Fibroblast of skin of right quadriceps (primary cell): ENCODE results near the gene ZNF454.

Experiments used
- DNase-seq: peaks from one replicate; pipeline ENCODE4 v3.0.0-alpha.2; 2013

Gene ZNF454

GRCh38 chr5:178940569-178941360 is at the start of gene ZNF454:
Gene ZNF454, plus strand, starts transcription at chr5:178941198. Its CDS starts 1,594 bp downstream, at chr5:178942792.
- DNase-seq = peak; percentile 95

GRCh38 chr5:178895615-178896571 is 45.1 kb upstream of the ZNF454 start, which contains the start of gene ZFP2:
Gene ZFP2, plus strand, starts transcription at chr5:178895913. Its CDS starts 35,401 bp downstream, at chr5:178931314.
- DNase-seq = peak; percentile 45

DNA sequence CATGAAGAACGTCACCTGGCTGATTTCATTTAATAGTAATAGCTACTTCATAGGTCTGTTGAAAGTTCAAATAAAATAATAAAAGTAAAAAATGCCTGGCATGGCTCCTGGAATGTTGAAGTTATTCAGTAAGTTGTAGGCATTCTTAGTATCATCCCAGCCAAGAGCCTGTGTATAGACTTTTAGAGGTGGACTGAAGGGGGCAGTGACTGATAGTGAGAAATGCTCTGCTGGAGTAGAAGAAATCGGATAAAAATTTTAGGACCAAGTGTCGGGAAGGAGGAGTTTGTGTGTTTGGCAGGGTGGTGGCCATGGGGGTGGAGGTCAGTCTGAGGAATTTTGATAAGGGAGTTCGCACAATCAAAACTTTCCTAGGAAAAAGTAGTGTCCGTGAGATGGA is 41.7 kb upstream of the ZNF454 start:
- no peak for DNase-seq

GRCh38 chr5:178902849-178903248 is 38.1 kb upstream of the ZNF454 start:
- no peak for DNase-seq

DNA sequence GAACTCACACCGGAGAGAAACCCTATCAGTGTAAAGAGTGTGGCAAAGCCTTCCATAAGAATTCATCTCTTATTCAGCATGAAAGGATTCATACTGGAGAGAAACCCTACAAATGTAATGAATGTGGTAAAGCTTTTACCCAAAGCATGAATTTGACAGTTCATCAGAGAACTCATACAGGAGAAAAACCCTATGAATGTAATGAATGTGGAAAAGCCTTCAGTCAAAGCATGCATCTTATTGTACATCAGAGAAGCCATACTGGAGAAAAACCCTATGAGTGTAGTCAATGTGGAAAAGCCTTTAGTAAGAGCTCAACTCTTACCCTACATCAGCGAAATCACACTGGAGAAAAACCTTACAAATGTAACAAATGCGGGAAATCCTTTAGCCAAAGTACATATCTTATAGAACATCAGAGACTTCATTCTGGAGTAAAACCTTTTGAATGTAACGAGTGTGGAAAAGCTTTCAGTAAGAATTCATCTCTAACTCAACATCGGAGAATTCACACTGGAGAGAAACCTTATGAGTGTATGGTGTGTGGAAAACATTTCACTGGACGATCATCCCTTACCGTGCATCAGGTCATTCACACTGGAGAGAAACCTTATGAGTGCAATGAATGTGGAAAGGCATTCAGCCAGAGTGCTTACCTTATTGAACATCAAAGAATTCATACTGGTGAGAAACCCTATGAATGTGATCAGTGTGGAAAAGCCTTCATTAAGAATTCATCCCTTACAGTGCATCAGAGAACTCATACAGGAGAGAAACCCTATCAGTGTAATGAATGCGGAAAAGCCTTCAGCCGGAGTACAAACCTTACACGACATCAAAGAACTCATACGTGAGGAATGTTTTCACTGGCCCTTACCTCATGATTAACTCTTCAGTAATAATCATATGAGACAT is 8.9 kb upstream of the ZNF454 start:
- no peak for DNase-seq

- peak; percentile 18 for DNase-seq
These were observed 363 bp downstream of the ZNF454 start for GRCh38 chr5:178941361-178941760.

GRCh38 chr5:178965465-178966055 is 24.6 kb downstream of the ZNF454 start:
- DNase-seq = no peak

GRCh38 chr5:178981381-178981780 is 40.4 kb downstream of the ZNF454 start:
- no peak for DNase-seq

- no peak for DNase-seq
These were observed 41.9 kb downstream of the ZNF454 start for GRCh38 chr5:178982941-178983340.

- DNase-seq = no peak
These were observed 42.7 kb downstream of the ZNF454 start for GRCh38 chr5:178983728-178984127.

DNA sequence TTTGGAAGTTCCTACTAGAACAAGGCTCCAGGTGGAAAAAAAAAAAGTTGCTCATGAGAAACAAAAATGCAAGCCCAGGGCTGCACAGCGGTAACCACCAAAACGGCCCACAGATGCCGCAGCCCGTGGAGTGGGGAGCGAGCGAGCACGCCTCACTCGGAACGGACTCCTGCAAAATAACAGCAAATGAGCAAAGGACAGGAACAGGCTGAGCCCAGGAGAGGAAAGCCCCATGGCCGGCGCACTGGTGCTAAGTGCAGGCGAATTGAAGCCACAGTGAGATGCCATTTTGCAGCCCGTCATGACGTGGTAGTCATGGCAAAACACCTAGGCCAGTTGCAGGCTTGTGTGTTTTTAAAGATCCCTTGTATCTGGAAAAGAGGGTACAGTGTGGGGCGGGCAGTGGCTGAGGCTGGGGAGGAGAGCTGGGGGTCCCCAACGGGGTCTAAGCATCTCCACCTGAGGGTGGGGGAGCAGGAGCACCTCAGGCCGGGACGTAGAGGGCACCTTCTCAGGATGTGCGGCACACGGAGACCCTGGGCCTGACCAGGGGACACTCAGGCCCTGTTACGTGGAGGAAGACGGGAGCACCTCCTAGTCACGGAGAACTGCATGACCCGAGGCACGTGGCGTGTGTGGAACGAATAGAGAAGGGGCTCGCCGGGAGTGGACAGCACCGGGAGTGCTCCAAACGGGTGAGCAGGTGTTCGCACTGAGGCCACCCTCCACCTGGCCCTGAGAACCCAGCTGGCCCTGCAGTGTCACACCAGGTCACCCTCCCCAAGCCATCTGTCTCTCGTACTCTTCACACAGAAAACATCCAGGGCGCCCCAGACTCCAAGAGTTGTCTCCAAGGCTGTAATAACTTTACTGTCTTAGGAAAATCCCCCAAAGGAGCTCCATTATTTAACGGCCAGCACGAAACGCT is 43.4 kb downstream of the ZNF454 start:
- no peak for DNase-seq

GRCh38 chr5:178986326-178986960 is 45.4 kb downstream of the ZNF454 start:
- DNase-seq = no peak

DNA sequence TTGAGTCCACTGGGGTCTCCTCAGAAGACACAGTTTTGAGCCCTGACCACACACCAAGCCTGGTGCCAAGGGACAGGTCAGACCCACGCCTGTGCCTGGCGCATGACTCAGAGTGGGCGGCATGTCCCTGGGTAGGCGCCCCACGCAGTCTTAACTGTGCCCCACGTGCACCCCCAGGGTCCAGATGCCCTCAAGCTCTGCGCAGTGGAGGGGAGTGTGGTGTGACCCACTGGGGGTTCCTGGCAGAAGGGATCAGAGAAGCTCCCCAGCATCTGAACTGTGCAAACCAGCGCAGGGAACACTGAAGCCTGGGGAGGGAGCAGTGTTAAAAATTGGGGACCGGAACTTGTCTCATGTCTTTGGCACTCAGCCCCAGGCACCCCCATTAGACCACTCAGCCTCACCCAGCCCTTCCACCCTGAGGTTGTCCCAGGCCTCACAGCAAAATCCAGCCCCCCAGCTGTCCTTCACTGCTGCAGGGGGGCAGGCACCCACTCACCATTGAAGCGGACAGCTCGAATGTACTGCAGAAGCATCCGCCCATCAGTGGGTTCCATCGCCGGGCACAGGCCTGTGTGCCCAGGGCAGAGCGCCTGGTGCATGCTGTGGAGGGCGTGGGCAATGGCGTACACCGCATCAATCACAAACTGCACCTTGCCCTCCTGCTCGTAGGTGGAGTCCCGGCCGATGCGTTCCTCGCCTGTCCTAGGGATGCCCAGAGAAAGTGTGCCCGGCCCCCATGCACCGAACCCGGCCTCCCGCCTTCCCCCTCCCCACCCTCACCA is 47.6 kb downstream of the ZNF454 start:
- no peak for DNase-seq

GRCh38 chr5:178989311-178989710 is 48.3 kb downstream of the ZNF454 start:
- DNase-seq = no peak

- DNase-seq = no peak
These were observed 49.5 kb downstream of the ZNF454 start for GRCh38 chr5:178990491-178990890.

- DNase-seq = no peak
These were observed 50.5 kb downstream of the ZNF454 start for GRCh38 chr5:178991190-178992145.

DNA sequence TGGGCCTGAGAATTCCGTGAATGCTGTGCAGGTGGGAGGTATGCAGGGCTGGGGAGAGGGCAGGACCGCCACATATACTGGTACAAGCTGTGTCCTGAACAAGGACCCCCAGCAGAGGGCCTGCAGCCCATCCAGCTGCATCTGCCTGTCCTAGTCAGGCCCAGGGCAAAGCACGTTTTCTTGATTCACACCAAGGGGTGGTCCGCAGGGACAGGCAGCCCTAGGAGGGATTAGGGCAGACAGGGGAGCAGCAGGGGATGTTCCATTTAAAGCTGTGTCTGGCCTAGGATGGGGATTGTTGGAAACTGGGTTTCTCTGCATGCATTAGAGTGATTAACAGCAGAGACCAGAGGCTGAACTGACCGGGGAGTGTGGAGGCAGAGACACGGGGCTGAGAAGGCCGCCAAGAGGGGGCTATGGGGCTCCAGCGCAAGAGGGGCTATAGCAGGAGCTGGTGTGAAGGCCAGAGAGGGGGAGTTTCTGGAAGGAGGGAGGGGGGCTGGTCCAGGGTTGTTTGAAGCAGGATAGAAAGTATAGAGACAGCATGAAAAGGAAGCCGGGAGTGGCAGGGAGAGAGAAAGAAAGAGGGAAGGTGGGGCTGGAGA is 51.4 kb downstream of the ZNF454 start:
- no peak for DNase-seq

DNA sequence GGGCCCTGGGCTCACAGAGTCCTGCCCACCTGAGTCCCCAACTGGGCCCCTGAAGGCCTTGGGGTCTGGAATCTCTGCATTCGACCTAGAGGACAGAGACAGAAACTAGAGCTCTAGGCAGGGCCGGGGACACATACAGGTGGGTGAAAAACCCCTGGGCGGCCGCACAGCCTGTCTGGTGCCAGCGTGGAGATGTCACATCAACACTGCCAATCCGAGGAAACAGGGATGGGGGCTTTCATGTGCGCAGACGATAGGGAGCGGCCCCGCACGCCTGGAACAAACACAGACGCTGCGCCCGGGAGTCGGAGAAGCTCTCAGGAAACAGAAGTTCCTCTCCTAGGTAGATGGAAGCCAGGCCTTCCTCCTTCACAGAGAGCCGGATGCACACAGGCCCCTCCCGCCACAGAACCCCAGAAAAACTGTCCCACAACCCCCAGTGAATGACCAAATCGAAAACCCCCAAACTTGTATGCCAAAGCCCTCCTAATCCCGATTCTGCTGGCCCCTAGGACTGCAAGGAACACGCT is 52.3 kb downstream of the ZNF454 start:
- no peak for DNase-seq
